Activated CD4-positive, alpha-beta T cell treated with anti-CD3 and anti-CD28 coated beads, Interleukin-2, amount 10 ng/mL, durations not matched to agents 7 days and 5 days (primary cell): ENCODE data around the gene TBC1D1. TPM values are rescaled to one million over a fixed set of nuclear protein-coding genes. Genes with fewer than 3 reads are reported as not detected.
"Not testable (repeated sequence)": the region's sequence is repeated elsewhere in the genome, so short reads cannot be mapped to it uniquely, and the experiment has no call there.

Experiments
- CTCF ChIA-PET: fragments of 350-600 bp; sonication (Branson Sonifier 250); formaldehyde crosslinking; loops from one replicate; lab custom pipeline; 2021; ENCODE audit warnings: antibody characterized with exemption; lab: Charles Lee
- POLR2A ChIA-PET: fragments of 350-600 bp; sonication (Branson Sonifier 250); formaldehyde crosslinking; loops from one replicate; lab custom pipeline; 2021; ENCODE audit warnings: antibody characterized with exemption; lab: Charles Lee
- DNase-seq: peaks from one replicate; pipeline ENCODE4 v3.0.0-alpha.2; 2020
- H3K27ac Mint-ChIP-seq: one replicate; pipeline ENCODE4 v1.8.0; 2021; ENCODE audit warnings: mild to moderate bottlenecking, moderate library complexity, mixed read lengths
- H3K27me3 Mint-ChIP-seq: one replicate; pipeline ENCODE4 v1.8.0; 2021; ENCODE audit warnings: mixed read lengths
- H3K36me3 Mint-ChIP-seq: one replicate; pipeline ENCODE4 v1.8.0; 2021; ENCODE audit warnings: low read depth, mixed read lengths
- H3K4me1 Mint-ChIP-seq: one replicate; pipeline ENCODE4 v1.8.0; 2021; ENCODE audit warnings: mixed read lengths
- H3K4me3 Mint-ChIP-seq: one replicate; pipeline ENCODE4 v1.8.0; 2021; ENCODE audit warnings: mild to moderate bottlenecking, moderate library complexity, mixed read lengths
- H3K9me3 Mint-ChIP-seq: one replicate; pipeline ENCODE4 v1.8.0; 2021; ENCODE audit warnings: mixed read lengths
- total RNA-seq, 2 experiments: library from RNA; stranded (reverse); gene quantifications; one replicate each; pipeline ENCODE4 v1.2.3, GENCODE V29; 2021

Gene TBC1D1
- total RNA-seq, 2 experiments from 2014 or later: 73.9 to 99.1 TPM

DNA sequence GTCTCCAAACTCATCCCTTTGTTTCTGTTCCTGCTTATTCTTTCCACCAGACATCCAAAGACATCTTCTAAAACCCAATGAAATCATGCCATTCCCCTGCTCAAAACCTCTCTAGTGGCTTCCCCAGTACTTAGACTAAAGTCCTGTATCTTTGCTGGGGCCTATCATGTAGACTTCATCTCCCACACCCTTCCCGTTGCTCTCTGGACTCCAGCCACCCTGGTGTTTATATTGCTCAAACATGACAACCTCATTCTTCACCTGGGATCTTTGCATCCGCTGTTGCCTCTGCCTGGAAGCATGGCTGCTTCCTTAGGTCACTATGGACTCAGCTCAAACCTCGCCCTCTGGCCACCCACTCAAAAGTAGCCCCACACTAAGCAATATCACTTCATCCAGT is 23.7 kb downstream of the TBC1D1 start:
- Mint-ChIP-seq H3K9me3 (no peaks in the 10 kb centered on the region), H3K4me3 (no peak overlapping the region), H3K36me3 (peaks cover 16% of the 10 kb centered on the region), H3K27me3 (no peaks in the 10 kb centered on the region), H3K4me1 (peaks cover 5% of the 10 kb centered on the region), H3K27ac (no peak overlapping the region)
- ChIA-PET POLR2A (no interaction called here), CTCF (interaction anchor here (1.4 to 1.7 kb wide), 3 partner anchors 9 to 17 kb away, joined by 3 to 4 read pairs (median 4); no protein-coding TSS in a partner anchor)
- DNase-seq: no peak

DNA sequence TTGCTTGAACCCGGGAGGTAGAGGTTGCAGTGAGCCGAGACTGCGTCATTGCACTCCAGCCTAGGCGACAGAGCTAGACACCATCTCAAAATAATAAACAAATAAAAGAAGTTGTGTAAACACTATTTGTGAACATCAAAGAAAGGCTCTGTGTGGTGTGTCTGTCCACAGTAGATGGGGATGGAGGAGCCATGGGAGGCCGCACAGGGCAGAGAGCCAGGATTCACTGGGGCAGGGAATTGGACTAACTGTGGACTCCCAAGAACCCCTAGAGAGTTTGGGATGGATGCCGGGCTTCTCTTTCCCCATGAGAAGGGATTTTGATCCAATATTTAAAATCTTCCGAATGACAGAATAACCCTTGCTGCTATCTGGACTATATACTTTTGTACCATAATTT is 26.5 kb downstream of the TBC1D1 start:
- ChIA-PET POLR2A (no interaction called here), CTCF (interaction anchor here (0.6 kb wide), 1 partner anchor 145 kb away, joined by 3 read pairs; no protein-coding TSS in a partner anchor)
- H3K36me3 Mint-ChIP-seq: peaks cover 15% of the 10 kb centered on the region
- peaks cover 7% of the 10 kb centered on the region for H3K4me1 Mint-ChIP-seq
- H3K9me3 Mint-ChIP-seq: no peaks in the 10 kb centered on the region
- no peaks in the 10 kb centered on the region for H3K27me3 Mint-ChIP-seq
- no peak for DNase-seq
- no peak overlapping the region for H3K4me3 Mint-ChIP-seq
- H3K27ac Mint-ChIP-seq: no peak overlapping the region

DNA sequence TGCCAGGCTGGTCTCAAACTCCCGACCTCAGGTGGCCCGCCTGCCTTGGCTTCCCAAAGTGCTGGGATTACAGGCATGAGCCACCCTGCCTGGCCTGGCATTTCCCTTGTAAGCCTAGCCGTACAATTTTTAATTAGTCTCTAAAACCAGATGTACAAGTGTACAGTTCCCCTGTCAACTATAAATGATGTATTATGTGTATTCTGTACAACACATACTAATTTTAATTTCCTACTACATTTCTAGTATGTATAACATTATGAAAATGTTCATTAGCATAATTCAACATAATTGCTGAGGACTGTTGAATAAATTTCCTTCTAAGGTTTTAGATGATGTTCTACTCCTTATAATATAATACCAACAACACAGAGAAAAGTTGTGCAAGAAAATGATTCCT is 27.8 kb downstream of the TBC1D1 start:
- Mint-ChIP-seq H3K4me1 (peaks cover 7% of the 10 kb centered on the region), H3K27me3 (no peaks in the 10 kb centered on the region), H3K9me3 (no peaks in the 10 kb centered on the region), H3K4me3 (no peak overlapping the region), H3K36me3 (peaks cover 22% of the 10 kb centered on the region), H3K27ac (no peak overlapping the region)
- POLR2A ChIA-PET: no interaction called here
- CTCF ChIA-PET: no interaction called here
- no peak for DNase-seq

DNA sequence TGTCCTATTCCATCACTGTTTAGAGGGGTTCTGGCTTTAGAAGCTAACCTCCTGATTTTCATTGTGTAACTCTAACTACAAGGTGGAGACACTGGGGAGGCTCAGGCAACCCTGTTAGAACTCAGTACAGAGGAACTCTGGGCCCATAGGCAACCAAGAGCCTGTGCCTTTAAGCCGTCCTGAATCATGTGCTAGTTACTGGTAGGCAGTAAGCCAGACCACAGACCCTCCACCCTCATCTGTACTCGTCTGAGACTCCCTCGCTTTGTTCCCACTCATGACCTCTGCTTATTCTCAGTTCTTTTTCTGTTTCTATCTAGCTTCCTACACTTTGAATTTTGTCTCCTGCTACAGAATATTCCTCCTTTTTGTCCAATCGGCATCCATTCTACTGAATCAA is 31.4 kb downstream of the TBC1D1 start:
- H3K27me3 Mint-ChIP-seq: no peaks in the 10 kb centered on the region
- H3K4me3 Mint-ChIP-seq: no peak overlapping the region
- peak overlapping the region; percentile 27 for H3K27ac Mint-ChIP-seq
- CTCF ChIA-PET: interaction anchor here (0.7 to 1.3 kb wide), 2 partner anchors 9 to 14 kb away, joined by 3 to 4 read pairs; no protein-coding TSS in a partner anchor
- H3K36me3 Mint-ChIP-seq: peaks cover 19% of the 10 kb centered on the region
- peaks cover 9% of the 10 kb centered on the region for H3K4me1 Mint-ChIP-seq
- POLR2A ChIA-PET: no interaction called here
- no peaks in the 10 kb centered on the region for H3K9me3 Mint-ChIP-seq
- DNase-seq: no peak

DNA sequence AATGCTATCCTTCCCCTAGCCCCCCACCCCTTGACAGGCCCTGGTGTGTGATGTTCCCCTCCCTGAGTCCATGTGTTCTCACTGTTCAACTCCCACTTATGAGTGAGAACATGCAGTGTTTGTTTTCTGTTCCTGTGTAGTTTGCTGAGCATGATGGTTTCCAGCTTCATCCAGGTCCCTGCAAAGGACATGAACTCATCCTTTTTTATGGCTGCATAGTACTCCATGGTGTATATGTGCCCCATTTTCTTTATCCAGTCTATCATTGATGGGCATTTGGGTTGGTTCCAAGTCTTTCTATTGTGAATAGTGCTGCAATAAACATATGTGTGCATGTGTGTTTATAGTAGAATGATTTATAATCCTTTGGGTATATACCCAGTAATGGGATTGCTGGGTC is 32.2 kb downstream of the TBC1D1 start:
- CTCF ChIA-PET: interaction anchor here (1.2 kb wide), 1 partner anchor 9 kb away, joined by 4 read pairs; no protein-coding TSS in a partner anchor
- H3K4me3 Mint-ChIP-seq, H3K27ac Mint-ChIP-seq, H3K9me3 Mint-ChIP-seq, H3K27me3 Mint-ChIP-seq, POLR2A ChIA-PET, DNase-seq: not testable (repeated sequence)
- H3K4me1 Mint-ChIP-seq: peaks cover 14% of the 10 kb centered on the region
- H3K36me3 Mint-ChIP-seq: peaks cover 19% of the 10 kb centered on the region

DNA sequence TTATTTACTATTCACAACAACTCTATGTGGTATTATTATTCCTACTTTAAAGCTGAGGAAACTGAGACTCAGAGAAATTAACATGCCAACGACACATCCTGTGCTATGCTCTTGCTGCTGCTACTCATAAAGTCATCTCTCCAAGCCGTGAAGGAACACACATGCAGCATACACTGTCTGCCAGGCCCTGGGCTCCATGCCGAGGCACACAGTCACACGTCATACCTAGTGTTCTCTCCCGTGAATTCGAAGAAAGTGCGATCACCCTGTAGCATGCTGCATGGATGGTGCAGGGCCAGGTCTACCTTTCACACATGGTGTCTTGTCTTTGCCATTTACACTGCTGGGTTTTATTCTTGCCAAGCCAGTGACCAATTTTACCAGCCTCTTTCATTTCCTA is 34.1 kb downstream of the TBC1D1 start:
- no peaks in the 10 kb centered on the region for H3K9me3 Mint-ChIP-seq
- H3K27me3 Mint-ChIP-seq: no peaks in the 10 kb centered on the region
- H3K36me3 Mint-ChIP-seq: peaks cover 25% of the 10 kb centered on the region
- H3K4me3 Mint-ChIP-seq: no peak overlapping the region
- peaks cover 33% of the 10 kb centered on the region for H3K4me1 Mint-ChIP-seq
- H3K27ac Mint-ChIP-seq: no peak overlapping the region
- POLR2A ChIA-PET: no interaction called here
- CTCF ChIA-PET: no interaction called here
- DNase-seq: no peak

DNA sequence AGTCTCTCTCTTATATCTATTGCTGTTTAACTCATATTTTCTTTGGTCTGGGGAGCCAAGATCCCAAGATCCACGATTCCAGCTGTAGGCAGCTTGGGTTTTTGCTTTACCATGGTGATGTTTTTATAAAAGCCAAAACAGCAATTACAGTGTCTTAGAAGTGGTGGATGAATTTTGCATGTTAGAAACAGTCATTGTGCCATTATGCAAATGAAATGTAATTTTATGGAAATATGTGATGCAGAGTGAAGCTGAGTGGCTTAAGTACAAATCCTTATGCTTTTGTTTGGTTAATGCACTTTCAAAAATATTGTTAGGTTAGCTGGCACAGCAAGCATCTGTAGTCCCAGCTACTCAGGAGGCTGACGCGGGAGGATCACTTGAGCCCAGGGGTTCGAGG is 36.5 kb downstream of the TBC1D1 start:
- H3K4me3 Mint-ChIP-seq: no peak overlapping the region
- no peak for DNase-seq
- ChIA-PET POLR2A (no interaction called here), CTCF (interaction anchor here (1.5 kb wide), 1 partner anchor 34 kb away, joined by 4 read pairs; no protein-coding TSS in a partner anchor)
- peaks cover 31% of the 10 kb centered on the region for H3K36me3 Mint-ChIP-seq
- H3K9me3 Mint-ChIP-seq: no peaks in the 10 kb centered on the region
- H3K27ac Mint-ChIP-seq: no peak overlapping the region
- H3K27me3 Mint-ChIP-seq: no peaks in the 10 kb centered on the region
- peaks cover 29% of the 10 kb centered on the region for H3K4me1 Mint-ChIP-seq

DNA sequence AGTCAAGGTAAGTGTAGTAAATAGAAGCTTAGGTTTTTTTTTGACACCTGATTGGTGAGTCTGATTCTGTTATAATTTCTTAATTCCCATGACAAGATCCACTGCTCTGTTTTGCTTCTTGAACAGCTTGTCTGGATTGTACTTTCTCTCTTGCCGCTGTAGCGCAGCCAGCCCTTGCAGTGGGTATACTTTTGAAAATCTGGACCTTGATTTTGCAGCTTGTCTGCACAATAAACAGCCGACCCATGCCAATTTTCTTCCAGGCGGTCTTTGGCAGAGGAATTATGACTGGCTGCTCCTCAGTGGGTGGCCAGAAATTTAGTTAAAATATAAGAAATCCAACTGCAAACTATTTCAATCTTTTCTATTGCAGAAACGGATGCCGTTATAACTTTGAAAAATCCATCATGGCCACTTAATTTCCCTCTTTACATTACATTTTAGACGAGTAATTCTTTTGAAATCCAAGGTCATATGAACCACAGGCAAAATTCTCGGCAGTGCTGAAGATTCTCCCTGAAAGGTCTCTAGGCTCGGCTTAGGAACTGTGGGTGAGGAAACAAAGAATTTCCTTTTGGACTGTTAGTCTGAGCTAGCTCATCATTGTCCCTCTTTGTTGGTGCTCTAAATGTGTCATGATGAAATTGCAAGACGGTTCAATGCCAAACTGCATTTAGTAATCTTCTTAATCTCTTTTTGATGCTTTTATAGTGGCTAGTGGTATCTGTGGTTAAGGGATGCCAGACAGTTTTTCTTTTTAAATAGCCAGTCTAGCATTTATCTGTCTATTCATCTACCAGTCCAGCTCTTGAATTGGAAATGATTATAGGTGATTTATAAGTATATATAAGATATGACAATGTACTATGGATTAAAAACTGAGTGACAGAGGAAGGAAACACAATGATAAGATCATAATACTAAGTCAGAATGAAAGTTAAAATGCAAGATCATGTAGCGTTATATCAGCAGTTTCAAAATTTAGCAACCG is 37.8 kb downstream of the TBC1D1 start:
- Mint-ChIP-seq H3K36me3 (peaks cover 27% of the 10 kb centered on the region), H3K4me3 (no peak overlapping the region), H3K27ac (peak overlapping the region; percentile 23), H3K9me3 (peaks cover 3% of the 10 kb centered on the region), H3K4me1 (peaks cover 29% of the 10 kb centered on the region), H3K27me3 (no peaks in the 10 kb centered on the region)
- DNase-seq: no peak
- ChIA-PET POLR2A (no interaction called here), CTCF (no interaction called here)

DNA sequence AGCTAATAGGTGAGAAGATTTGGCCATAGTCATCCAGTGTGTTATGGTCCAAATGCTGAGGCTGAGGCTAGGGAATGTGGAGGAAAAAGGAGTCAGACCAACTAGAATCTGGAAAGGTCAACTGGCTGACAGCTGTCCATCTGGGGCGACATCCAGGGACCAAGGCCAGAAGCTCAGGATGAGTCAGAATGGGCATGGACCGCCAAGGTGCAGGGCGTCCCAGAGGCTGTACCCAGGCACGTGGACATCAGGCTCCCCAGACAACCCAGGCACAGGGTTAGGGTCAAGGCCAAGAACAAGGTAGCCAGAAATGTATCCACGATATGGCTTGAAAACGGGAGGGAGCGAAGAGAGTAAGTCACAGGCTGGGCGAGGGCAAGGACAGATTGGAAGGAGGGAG is 43.2 kb downstream of the TBC1D1 start:
- peaks cover 11% of the 10 kb centered on the region for H3K4me1 Mint-ChIP-seq
- H3K9me3 Mint-ChIP-seq: peaks cover 3% of the 10 kb centered on the region
- ChIA-PET POLR2A (no interaction called here), CTCF (no interaction called here)
- H3K4me3 Mint-ChIP-seq: no peak overlapping the region
- H3K27me3 Mint-ChIP-seq: no peaks in the 10 kb centered on the region
- DNase-seq: no peak
- H3K36me3 Mint-ChIP-seq: peaks cover 34% of the 10 kb centered on the region
- H3K27ac Mint-ChIP-seq: no peak overlapping the region

DNA sequence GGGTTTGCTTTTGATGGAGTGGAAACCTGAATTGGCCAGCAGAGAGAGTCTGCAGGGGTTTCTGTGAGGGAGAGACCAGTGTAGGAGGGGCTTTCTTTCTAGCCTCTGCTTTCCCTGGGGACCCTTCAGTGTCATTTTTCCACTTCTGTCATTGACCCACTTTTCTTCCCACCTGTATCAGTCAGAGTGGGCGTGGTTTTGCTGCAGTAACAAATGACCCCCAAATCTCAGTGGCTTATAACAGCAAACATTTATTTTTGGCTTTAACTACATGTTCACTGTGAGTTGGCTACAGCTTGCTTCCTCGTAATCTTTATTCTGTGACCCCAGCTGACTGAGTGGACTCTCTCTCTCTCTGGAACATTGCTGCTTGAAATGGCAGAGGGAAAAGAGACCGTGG is 43.7 kb downstream of the TBC1D1 start:
- peaks cover 6% of the 10 kb centered on the region for H3K4me1 Mint-ChIP-seq
- no peak for DNase-seq
- CTCF ChIA-PET: no interaction called here

DNA sequence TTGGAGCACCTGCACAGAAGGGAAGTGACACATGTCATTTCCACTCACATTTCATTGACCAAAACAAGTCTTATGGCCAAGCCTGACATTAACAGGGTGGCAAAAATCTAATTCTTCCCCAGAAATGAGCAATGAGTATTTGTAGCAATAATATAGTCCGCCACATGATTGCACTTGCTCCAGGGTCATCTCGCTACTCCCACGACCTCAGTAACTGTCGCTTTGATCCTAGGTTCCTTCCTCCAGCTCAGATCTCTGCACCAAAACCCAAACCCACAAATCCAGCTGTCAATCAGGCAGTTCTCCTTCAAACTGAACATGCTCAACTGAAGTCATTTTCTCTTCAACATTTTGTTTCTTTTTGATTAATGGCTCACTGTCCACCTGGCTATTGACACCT is 44.1 kb downstream of the TBC1D1 start:
- Mint-ChIP-seq H3K9me3 (peaks cover 3% of the 10 kb centered on the region), H3K36me3 (peaks cover 27% of the 10 kb centered on the region), H3K27me3 (no peaks in the 10 kb centered on the region), H3K4me1 (peaks cover 2% of the 10 kb centered on the region), H3K4me3 (no peak overlapping the region), H3K27ac (no peak overlapping the region)
- DNase-seq: no peak
- POLR2A ChIA-PET: no interaction called here
- CTCF ChIA-PET: no interaction called here

More for the DNA sequence above, 43.7 kb downstream of the TBC1D1 start:
- H3K27ac Mint-ChIP-seq: no peak overlapping the region
- no peaks in the 10 kb centered on the region for H3K27me3 Mint-ChIP-seq
- POLR2A ChIA-PET: no interaction called here
- H3K36me3 Mint-ChIP-seq: peaks cover 31% of the 10 kb centered on the region
- peaks cover 3% of the 10 kb centered on the region for H3K9me3 Mint-ChIP-seq
- H3K4me3 Mint-ChIP-seq: no peak overlapping the region

DNA sequence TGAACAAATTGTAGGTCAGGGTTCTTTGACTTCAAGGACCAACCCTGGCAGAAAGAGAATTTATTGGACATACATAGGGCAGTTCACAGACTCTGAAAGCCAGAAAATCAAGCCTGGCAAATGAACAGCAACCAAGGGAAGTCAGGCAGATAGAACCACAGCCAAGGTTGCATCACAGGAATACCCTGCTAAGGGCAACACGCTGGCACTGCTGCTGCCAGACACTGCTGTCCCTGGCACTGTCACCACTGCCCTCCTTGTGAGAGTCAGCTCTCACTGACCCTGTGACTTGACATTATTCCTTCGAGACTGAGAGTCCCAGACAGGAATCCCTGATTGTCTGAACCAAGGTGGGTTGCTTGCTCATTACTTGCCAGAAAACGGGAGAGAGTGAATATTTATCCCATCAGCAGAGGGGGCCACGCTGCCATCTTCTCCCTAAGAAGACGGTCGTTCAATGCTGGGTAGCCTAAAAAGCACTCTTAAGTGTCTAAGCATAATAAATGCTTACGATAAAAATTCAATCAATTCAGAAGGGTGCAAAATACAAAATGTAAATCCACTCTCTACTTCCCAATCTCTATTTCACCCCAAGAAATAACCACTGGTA is 46.1 kb downstream of the TBC1D1 start:
- ChIA-PET CTCF (interaction anchor here (1.2 kb wide), 1 partner anchor 15 kb away, joined by 3 read pairs; no protein-coding TSS in a partner anchor), POLR2A (no interaction called here)
- Mint-ChIP-seq H3K27ac (no peak overlapping the region), H3K4me1 (no peaks in the 10 kb centered on the region), H3K27me3 (no peaks in the 10 kb centered on the region), H3K4me3 (no peak overlapping the region), H3K36me3 (peaks cover 22% of the 10 kb centered on the region), H3K9me3 (peaks cover 3% of the 10 kb centered on the region)
- no peak for DNase-seq

DNA sequence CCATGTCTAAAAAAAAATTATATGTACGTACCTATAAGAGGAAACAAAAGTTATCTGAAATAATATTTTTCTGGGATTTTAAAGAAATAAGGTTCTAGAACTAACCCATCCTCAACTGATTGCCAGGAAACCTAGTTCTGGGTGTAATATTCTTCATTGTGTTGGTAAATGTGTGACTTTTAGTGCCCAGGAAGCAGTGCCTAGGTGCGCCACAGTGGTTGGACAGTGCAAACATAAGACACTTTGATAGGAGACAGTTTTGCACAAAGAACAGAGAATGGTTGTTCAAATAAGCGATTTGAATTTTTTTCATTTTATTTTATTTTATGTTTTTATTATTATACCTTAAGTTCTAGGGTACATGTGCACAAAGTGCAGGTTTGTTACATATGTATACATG is 47.3 kb downstream of the TBC1D1 start:
- Mint-ChIP-seq H3K4me1 (no peaks in the 10 kb centered on the region), H3K9me3 (peaks cover 3% of the 10 kb centered on the region), H3K4me3 (no peak overlapping the region), H3K36me3 (peaks cover 22% of the 10 kb centered on the region), H3K27me3 (no peaks in the 10 kb centered on the region), H3K27ac (no peak overlapping the region)
- ChIA-PET POLR2A (no interaction called here), CTCF (no interaction called here)
- DNase-seq: no peak
